Measurements from ENCODE around the gene ISG15.
"Not testable (repeated sequence)": the region's sequence is repeated elsewhere in the genome, so short reads cannot be mapped to it uniquely, and the experiment has no call there.

ISG15 gene

GRCh38 chr1:984476-984814 is 28.9 kb upstream of the ISG15 start:
- H3K9me3 ChIP-seq (ENCODE audit: low read length), result no peaks in the 10 kb centered on the region
- no peaks in the 10 kb centered on the region for H3K79me2 ChIP-seq (ENCODE audit: insufficient read depth, low read length)
- TF ChIP-seq CTCF (IDR thresholded peaks at IDR 0.05; ENCODE audit: low read length), result no peak
- TF ChIP-seq EZH2 (IDR thresholded peaks at IDR 0.05; ENCODE audit: borderline replicate concordance, low read length), result no peak
- no peaks in the 10 kb centered on the region for H3K4me1 ChIP-seq (ENCODE audit: insufficient read depth, low read length, severe bottlenecking)
- no peak overlapping the region for H3K9ac ChIP-seq (ENCODE audit: low read length)
- no peak overlapping the region for H2AFZ ChIP-seq (ENCODE audit: low read length)
- no peak overlapping the region for H3K4me2 ChIP-seq (ENCODE audit: low read length)
- no peaks in the 10 kb centered on the region for H4K20me1 ChIP-seq (ENCODE audit: insufficient read depth, low read length)
- H3K9me2 ChIP-seq (ENCODE audit: low read depth, low read length), result no peaks in the 10 kb centered on the region
- H3K36me3 ChIP-seq (ENCODE audit: insufficient read depth, low read length), result no peaks in the 10 kb centered on the region
- no peak overlapping the region for H3K4me3 ChIP-seq (ENCODE audit: low read depth, low read length, poor library complexity, severe bottlenecking)
- H3F3A ChIP-seq (ENCODE audit: insufficient read depth, low read length), result no peaks in the 10 kb centered on the region
- no peak overlapping the region for H3K27ac ChIP-seq (ENCODE audit: low read depth, low read length, poor library complexity, severe bottlenecking)
- H3K27me3 ChIP-seq (ENCODE audit: insufficient read depth, low read length), result peaks cover 6% of the 10 kb centered on the region; the same call in 1 of the 2 replicates

GRCh38 chr1:985126-985525 is 28.2 kb upstream of the ISG15 start:
- Histone ChIP-seq H3K79me2 (ENCODE audit: insufficient read depth, low read length) (no peaks in the 10 kb centered on the region), H3F3A (ENCODE audit: insufficient read depth, low read length) (no peaks in the 10 kb centered on the region), H3K9me3 (ENCODE audit: low read length) (no peaks in the 10 kb centered on the region), H3K36me3 (ENCODE audit: insufficient read depth, low read length) (no peaks in the 10 kb centered on the region), H2AFZ (ENCODE audit: low read length) (no peak overlapping the region), H3K4me1 (ENCODE audit: insufficient read depth, low read length, severe bottlenecking) (no peaks in the 10 kb centered on the region), H3K27me3 (ENCODE audit: insufficient read depth, low read length) (peaks cover 10% of the 10 kb centered on the region; the same call in 1 of the 2 replicates), H3K4me2 (ENCODE audit: low read length) (no peak overlapping the region), H3K27ac (ENCODE audit: low read depth, low read length, poor library complexity, severe bottlenecking) (no peak overlapping the region), H3K9ac (ENCODE audit: low read length) (no peak overlapping the region), H3K4me3 (ENCODE audit: low read depth, low read length, poor library complexity, severe bottlenecking) (no peak overlapping the region), H4K20me1 (ENCODE audit: insufficient read depth, low read length) (no peaks in the 10 kb centered on the region), H3K9me2 (ENCODE audit: low read depth, low read length) (no peaks in the 10 kb centered on the region)
- TF ChIP-seq EZH2 (IDR thresholded peaks at IDR 0.05; ENCODE audit: borderline replicate concordance, low read length) (no peak), CTCF (IDR thresholded peaks at IDR 0.05; ENCODE audit: low read length) (no peak)

GRCh38 chr1:988061-988460 is 25.2 kb upstream of the ISG15 start:
- H2AFZ ChIP-seq (ENCODE audit: low read length); H4K20me1 ChIP-seq (ENCODE audit: insufficient read depth, low read length); H3K4me1 ChIP-seq (ENCODE audit: insufficient read depth, low read length, severe bottlenecking); H3K9me3 ChIP-seq (ENCODE audit: low read length); H3K4me3 ChIP-seq (ENCODE audit: low read depth, low read length, poor library complexity, severe bottlenecking); H3K4me2 ChIP-seq (ENCODE audit: low read length); H3K36me3 ChIP-seq (ENCODE audit: insufficient read depth, low read length); H3K27ac ChIP-seq (ENCODE audit: low read depth, low read length, poor library complexity, severe bottlenecking); H3K9ac ChIP-seq (ENCODE audit: low read length); H3F3A ChIP-seq (ENCODE audit: insufficient read depth, low read length); H3K27me3 ChIP-seq (ENCODE audit: insufficient read depth, low read length); H3K9me2 ChIP-seq (ENCODE audit: low read depth, low read length); H3K79me2 ChIP-seq (ENCODE audit: insufficient read depth, low read length): not testable (repeated sequence)

- not testable (repeated sequence) for H2AFZ ChIP-seq (ENCODE audit: low read length); H3K9me3 ChIP-seq (ENCODE audit: low read length); H3K9ac ChIP-seq (ENCODE audit: low read length); H3K79me2 ChIP-seq (ENCODE audit: insufficient read depth, low read length); H3K4me2 ChIP-seq (ENCODE audit: low read length); H3K4me3 ChIP-seq (ENCODE audit: low read depth, low read length, poor library complexity, severe bottlenecking); H3K36me3 ChIP-seq (ENCODE audit: insufficient read depth, low read length); H3K4me1 ChIP-seq (ENCODE audit: insufficient read depth, low read length, severe bottlenecking); H3K27ac ChIP-seq (ENCODE audit: low read depth, low read length, poor library complexity, severe bottlenecking); H3K9me2 ChIP-seq (ENCODE audit: low read depth, low read length); H4K20me1 ChIP-seq (ENCODE audit: insufficient read depth, low read length); H3K27me3 ChIP-seq (ENCODE audit: insufficient read depth, low read length); H3F3A ChIP-seq (ENCODE audit: insufficient read depth, low read length)
These were observed 22.0 kb upstream of the ISG15 start for GRCh38 chr1:991275-991674.
